Stimulated activated CD8-positive, alpha-beta memory T cell treated with anti-CD3 and anti-CD28 coated beads, Interleukin-4, amount 100 ng/mL, for 48 hours (primary cell): ENCODE data around the gene IL27RA.
A peak's percentile ranks its signal among the peaks of the same experiment; 100 is the strongest.

Experiments used
- DNase-seq: peaks from one replicate; pipeline ENCODE4 v3.0.0-alpha.2; 2020

IL27RA gene

GRCh38 chr19:14031719-14032480 is at the start of gene IL27RA:
IL27RA (plus strand) TSS chr19:14031762; CDS start chr19:14031873, 111 bp downstream.
- peak; percentile 81 for DNase-seq

GRCh38 chr19:13981988-13982501 is 49.5 kb upstream of the IL27RA start:
- DNase-seq: no peak

DNA sequence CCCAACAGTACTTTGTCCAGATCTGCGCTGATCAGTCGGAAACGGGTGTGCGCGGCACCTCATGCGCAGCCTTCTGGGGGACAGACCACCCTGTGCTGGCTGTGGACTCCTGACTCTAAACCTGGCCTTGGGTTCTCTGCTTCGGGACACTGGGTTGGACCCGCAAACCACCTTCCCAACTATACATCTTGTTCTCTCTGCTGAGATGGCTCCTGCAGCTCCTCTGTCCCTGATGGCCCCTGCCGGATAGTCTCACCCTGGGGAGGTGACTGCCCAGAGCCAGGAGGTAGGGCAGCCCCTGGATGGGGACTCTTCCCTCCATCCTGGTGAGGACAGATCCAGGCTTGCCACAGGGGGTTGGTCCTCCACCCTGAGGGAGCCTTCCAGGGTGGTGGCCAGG is 48.8 kb upstream of the IL27RA start:
- no peak for DNase-seq

- no peak for DNase-seq
Measured at GRCh38 chr19:13983213-13983889, 48.2 kb upstream of the IL27RA start.

GRCh38 chr19:13984186-13984585 is 47.4 kb upstream of the IL27RA start:
- DNase-seq: no peak

DNA sequence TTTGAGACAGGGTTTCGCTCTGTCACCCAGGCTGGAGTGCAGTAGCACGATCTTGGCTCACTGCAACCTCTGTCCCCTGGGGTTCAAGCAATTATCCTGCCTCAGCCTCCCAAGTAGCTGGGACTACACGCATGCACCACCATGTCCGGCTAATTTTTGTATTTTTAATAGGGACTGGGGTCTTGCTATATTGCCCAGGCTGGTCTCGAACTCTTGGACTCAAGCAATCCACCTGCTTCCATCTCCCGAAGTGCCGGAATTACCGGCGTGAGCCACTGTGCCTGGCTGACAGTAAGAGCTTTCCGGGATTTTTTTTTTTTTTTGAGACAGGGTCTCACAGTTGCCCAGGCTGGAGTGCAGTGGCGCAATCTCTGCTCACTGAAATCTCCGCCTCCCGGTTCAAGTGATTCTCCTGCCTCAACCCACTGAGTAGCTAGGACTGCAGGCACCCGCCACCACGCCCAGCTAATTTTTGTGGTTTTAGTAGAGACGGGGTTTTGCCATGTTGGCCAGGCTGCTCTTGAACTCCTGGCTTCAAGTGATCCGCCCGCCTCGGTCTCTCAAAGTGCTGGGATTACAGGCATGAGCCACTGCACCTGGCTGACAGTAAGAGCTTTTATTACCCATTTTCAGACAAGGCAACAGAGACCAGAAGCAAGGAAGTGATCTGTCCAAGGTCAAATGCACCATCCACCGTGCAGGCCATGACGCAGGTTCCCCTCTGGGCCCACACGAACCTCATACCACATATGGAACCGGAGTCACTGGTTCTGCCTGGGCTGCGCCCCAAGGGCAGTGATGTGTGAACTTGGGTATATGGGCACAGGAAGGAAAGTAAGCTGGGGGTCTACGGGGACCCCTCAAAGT is 46.5 kb upstream of the IL27RA start:
- peak; percentile 31 for DNase-seq

GRCh38 chr19:13985771-13986347 is 45.7 kb upstream of the IL27RA start:
- peak; percentile 41 for DNase-seq

GRCh38 chr19:13986348-13986904 is 45.1 kb upstream of the IL27RA start:
- DNase-seq: peak; percentile 99

DNA sequence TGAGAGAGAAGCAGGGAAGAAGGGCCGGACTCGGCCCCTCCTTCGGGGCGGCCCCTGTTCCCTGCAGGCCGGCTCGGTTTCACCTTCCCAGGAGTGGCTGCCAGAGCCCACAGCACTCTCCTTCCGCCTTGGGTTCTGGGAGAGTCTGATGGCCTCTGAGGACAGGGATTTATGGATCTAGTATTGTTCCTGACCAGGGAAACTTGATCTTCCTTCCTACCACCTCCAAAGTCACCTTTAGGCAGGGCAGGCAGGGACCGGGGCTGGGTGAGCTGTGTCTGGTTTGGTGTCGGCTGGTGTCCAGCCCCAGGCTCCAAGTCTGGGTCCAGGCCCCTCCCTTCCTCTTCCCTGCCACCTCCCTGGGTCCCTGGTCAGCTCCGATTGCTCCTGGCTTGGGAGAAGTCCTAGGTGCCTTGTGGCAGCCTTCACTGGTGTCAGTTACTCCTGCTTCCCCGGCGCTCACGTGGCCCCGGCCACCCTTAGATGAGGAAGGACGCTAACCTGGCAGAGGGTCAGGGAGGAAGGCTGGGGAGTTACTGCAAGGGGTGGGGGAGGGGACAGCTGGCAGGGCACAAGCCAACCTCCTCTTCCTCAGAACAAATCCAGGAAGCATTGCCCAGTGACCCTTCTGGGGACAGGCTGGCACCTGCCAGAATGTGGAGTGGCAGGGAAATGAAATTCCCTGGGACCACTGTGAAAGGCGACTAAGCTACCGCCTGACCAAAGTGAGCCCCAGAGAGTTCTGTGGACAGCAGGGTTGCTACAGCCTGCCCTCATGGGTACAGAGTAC is 44.3 kb upstream of the IL27RA start:
- DNase-seq: no peak

- DNase-seq: no peak
Measured at GRCh38 chr19:13989487-13989886, 42.1 kb upstream of the IL27RA start.

DNA sequence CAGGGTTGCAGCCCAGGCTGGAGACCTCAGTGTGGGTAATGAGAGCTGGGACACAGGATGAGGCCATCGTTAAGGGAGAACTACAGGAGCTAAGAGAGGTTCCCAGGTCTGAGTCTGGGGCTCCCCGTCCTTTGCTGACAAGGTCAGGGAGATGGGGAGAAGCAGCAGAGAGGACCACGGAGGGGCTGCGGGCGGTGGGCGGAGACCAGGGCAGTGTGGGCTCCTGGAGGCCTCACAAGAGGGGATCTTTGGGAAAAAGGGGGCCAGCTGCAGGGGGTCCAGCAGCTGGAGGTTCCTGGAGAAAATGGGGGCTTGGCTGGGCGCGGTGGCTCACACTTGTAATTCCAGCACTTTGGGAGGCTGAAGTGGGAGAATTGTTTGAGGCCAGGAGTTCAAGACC is 41.5 kb upstream of the IL27RA start:
- DNase-seq: no peak

DNA sequence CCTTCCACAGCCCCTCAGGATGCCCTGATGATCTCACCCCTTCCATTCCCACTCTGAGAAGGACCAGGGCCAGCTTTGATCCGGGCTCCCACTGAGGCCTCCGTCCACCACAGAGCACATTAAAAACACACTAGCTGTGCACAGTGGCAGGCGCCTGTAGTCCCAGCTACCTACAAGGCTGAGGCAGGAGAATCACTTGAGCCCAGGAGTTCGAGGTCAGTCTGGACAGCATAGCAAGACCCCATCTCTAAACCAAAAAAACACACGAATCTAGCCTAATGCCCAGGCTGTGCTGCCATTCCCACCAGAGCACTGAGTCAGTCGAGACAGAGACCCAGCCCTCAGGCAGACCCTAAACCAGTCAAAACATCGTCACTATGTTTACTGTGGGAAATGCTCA is 39.5 kb upstream of the IL27RA start:
- no peak for DNase-seq

DNA sequence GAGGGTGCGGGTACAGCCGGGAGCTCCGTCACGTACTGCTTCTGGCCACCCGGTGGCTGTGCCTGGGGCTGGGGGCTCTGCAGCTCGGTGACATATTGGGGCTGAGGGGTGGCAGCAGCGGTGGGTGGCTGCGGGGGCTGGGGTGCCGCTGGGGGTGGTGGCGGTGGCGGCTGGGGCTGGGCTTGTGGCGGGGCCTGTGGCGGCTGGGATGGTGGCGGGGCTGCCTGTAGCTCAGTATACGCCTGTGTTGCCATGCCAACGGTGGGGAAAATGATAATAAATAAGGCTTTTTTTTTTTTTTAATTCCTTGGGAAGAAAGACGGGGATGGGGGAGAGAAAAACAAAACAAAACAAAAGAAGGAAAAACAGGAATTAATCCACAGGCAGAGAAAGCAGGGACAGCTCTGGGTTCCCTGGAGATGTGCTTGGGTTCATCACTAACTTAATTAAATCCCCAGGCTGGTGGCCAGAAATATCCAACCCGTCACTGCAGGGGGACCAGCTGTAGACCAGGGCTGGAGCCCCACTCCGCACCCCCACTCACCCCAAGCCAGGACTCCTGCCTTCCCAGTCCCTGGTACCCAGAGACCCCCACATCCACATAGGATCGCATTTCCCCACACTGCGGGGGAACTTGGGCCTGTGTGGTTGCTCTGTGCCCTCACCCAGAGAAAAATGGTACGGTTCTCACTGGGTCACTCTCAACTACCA is 37.8 kb upstream of the IL27RA start:
- no peak for DNase-seq

- no peak for DNase-seq
Measured at GRCh38 chr19:13995017-13995728, 36.4 kb upstream of the IL27RA start.

DNA sequence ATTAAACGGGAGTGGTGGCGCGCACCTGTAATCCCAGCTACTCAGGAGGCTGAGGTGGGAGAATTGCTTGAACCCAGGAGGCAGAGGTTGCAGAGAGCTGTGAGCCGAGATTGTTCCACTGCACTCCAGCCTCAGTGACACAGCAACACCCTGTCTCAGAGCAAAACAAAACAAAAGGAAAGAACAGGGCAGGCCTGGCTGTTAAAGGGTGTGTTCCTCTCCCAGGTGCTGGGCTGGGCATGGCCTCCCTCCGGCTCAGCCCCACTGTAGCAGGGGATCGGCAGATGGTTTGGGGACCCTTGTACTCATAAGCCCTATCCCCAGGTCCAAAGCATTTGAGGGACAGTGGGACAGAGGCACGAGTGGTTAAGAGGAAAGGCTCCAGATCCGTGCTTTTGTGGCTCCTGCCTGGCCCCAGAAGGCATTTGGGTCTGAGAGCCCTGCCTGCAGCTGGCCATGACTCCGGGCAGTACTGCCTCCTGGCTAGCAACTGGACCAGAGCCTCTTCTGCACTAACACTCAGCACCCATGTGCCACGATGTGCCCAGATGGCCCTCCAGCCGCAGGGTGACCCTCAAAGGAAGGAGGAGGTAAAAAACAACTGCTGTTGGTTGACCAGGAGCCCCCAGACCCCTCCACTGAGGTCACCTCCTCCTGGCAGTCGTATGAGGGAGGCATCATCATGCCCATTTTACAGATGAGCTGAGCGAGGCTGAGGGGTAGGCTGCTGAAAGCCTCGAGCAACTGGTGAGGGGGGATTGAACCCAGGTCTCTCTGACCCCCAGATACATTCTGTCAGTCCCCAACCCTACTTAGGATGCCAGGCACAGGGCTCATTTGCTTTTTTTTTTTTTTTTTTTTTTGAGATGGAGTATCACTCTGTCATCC is 35.4 kb upstream of the IL27RA start:
- no peak for DNase-seq

DNA sequence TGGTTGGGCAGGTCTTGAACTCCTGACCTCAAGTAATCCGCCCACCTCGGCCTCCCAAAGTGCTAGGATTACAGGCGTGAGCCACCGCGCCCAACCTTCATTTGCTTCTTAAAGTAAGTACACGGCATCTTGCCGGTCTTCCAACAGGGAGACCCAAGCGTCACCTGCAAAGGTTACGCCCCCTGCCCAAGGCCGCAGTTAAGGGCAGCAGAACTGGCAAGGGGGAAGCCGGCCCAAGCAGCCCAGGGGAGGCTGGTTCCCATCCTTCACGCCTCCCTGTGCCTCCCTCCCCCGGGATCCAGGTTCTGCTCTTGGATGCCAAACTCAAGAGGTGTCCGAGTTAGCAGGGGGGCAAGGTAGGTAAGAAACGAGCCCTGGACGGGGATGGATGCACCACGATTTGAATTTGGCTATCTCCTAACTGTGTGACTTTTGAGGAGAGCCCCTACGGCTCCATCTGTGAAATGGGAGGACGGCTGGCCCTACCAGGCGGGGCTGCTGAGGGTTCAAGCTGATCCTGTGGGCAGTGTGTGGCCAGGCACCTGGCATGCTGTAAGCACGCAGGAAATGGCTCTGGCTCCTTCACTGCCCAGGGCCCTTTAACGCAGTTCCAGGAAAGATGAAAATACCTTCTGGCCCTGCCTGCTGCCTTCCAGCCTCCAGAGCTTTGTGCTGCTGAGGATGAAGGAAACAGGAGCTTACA is 34.5 kb upstream of the IL27RA start:
- DNase-seq: no peak

GRCh38 chr19:13997631-13997962 is 34.0 kb upstream of the IL27RA start:
- DNase-seq: no peak

DNA sequence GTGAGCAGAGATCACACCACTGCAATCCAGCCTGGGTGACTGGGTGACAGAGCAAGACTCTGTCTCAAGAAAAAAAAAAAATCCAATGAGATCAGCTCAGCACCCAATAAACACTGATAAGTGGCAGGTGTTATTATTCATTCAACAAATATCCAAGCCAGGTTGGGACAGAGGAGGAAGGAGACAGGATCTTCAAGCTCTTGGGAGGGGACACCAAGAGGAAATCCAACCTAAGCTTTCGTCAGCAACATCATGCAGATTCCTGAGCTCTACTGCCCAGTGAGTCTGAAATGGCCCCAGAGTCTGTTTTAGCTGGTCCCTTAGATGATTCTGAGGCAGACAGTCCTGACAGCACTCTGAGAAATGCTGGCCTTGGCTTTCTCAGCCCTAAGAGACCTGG is 33.1 kb upstream of the IL27RA start:
- DNase-seq: no peak

DNA sequence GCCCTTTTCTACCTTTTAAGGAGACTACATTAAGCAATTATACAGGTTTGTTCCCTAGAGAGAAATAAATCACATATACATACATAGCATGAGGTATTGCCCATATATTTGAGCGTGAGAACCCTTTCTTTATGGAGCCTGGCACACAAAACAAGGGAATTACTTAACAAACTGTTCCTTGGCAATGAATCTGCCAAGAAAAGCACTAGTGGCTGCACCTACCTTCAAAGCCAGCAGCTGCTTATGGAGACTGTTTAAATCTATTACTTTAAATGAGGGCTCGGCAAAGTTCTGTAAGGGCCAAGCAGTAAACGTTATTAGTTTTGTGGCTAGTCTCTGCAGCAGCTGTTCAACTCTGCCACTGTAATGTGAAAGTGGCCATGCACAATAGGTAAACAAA is 32.5 kb upstream of the IL27RA start:
- DNase-seq: no peak
